Memory B cell (primary cell): Measurements from ENCODE around the gene DMXL1.
"Not testable (repeated sequence)": the region's sequence is repeated elsewhere in the genome, so short reads cannot be mapped to it uniquely, and the experiment has no call there.

Experiments used
- ATAC-seq: fragments of 150-1000 bp; cut with Tn5 transposase; 2 replicates; pipeline ENCODE4 v1.10.0; 2021; ENCODE audit warnings: low read depth, mild to moderate bottlenecking, moderate library complexity
- DNase-seq, 2 donors: peaks; one replicate each; pipeline ENCODE4 v3.0.0; 2022; ENCODE audit warnings: low spot score in 2 of 2
- H3K27ac Mint-ChIP-seq: one replicate; pipeline ENCODE4 v1.8.0; 2022; ENCODE audit warnings: mild to moderate bottlenecking, moderate library complexity, mixed read lengths
- H3K27me3 Mint-ChIP-seq: one replicate; pipeline ENCODE4 v1.8.0; 2022; ENCODE audit warnings: mixed read lengths
- H3K36me3 Mint-ChIP-seq: one replicate; pipeline ENCODE4 v1.8.0; 2022; ENCODE audit warnings: mild to moderate bottlenecking, mixed read lengths
- H3K4me1 Mint-ChIP-seq: one replicate; pipeline ENCODE4 v1.8.0; 2022; ENCODE audit warnings: mixed read lengths
- H3K4me3 Mint-ChIP-seq: one replicate; pipeline ENCODE4 v1.8.0; 2022; ENCODE audit warnings: mild to moderate bottlenecking, moderate library complexity, mixed read lengths
- H3K9me3 Mint-ChIP-seq: one replicate; pipeline ENCODE4 v1.8.0; 2022; ENCODE audit warnings: mixed read lengths

The DMXL1 gene

DNA sequence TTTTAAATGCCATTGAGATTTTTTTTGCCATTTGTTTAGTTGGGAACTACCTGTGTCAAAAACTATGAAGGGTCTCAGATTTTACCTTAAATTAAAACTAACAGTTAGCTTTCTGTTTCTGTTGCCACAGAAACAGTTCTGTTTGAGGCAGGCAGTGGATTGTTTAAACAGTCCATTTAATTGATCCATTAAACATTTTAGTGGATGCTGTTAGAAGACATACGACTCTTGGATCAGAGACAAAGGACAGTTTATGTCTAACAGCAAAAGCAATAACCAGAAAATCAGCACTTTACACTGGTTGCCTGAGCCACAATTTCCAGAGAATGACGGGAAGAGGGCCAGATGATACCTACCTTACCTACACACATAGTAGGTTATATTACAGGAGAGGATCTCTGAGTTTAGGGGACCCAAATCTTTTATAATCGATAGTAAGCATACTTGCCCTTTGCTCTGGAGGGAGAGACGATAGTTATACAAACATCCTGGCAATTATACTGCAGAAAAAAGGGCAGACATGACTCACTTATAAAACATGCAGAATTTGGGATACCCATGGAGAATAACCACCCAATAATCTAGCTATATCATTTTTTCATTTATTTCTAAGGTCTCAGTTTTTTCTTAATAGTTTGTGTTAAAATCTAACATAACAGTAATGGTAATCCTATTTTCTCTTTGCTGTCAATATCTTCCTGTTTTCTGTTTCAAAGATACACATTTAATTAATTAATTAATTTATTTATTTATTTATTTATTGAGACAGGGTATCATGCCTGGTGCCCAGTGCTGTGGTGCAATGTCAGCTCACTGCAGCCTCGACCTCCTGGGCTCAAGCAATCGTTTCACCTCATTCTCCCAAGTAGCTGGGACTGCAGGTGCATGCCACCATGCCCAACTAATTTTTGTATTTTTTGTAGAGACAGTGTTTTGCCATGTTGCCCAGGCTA lies 148.2 kb downstream of the DMXL1 start:
- Mint-ChIP-seq H3K36me3 (peaks cover 25% of the 10 kb centered on the region), H3K9me3 (no peaks in the 10 kb centered on the region), H3K4me3 (no peak overlapping the region), H3K27me3 (no peaks in the 10 kb centered on the region), H3K27ac (peak overlapping the region; percentile 76), H3K4me1 (peaks cover 12% of the 10 kb centered on the region)
- ATAC-seq (no peak), DNase-seq (no peak)

DNA sequence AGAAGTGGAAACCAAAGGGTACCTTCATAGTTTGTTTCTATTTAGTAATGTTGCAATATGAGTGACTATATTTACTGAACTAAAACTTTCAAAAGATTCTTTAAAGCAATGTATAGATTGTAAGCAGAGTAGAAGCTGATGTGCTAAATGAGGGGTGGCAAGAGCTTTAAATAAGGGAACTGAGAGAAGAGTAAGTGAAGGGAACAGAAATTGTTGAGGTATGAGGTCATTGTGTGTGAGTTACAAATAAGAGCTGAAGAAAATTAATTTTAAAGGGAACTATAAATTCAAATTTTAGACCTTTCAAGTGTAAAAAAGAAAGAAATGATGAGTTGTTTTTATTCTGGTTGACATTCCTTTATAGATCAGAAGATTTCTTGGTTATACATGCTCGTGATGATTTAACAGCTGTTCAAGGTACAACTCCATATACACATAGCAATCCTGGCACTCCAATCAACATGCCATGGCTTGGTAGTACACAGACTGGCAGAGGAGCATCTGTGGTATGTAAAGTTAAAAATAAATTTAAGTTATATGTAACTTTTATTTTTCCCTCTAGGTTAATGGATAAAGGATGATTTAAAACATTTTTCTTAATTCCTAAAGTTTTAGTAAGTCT lies 149.8 kb downstream of the DMXL1 start:
- peak; percentile 93 for ATAC-seq
- H3K4me3 Mint-ChIP-seq, result no peak overlapping the region

DNA sequence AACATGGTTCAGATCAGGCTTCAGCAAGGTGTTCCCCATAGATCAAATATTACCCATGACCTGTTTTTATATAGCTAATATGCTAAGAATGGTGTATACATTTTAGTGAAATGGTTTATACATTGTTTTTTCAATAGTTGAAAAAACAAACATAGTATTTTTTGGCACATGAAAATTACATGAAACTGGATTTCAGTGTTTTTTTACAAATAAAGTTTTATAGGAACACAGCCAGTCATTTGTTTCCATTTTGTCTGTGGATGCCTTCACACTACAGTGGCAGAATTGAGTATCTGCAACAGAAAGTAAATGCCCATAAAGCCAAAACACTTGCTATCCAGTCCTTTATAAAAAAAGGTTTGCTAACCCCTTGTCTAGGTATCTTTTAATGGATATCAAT lies 150.4 kb downstream of the DMXL1 start:
- Mint-ChIP-seq H3K36me3 (peaks cover 24% of the 10 kb centered on the region), H3K9me3 (no peaks in the 10 kb centered on the region), H3K27ac (no peak overlapping the region), H3K27me3 (no peaks in the 10 kb centered on the region), H3K4me1 (peaks cover 12% of the 10 kb centered on the region), H3K4me3 (no peak overlapping the region)
- ATAC-seq (no peak), DNase-seq (no peak)

More for the DNA sequence above, 149.8 kb downstream of the DMXL1 start:
- Mint-ChIP-seq H3K36me3 (peaks cover 24% of the 10 kb centered on the region), H3K27ac (peak overlapping the region; percentile 10), H3K27me3 (no peaks in the 10 kb centered on the region), H3K9me3 (no peaks in the 10 kb centered on the region), H3K4me1 (peaks cover 12% of the 10 kb centered on the region)
- peak in 1 of 2 donors; percentile 7 for DNase-seq

DNA sequence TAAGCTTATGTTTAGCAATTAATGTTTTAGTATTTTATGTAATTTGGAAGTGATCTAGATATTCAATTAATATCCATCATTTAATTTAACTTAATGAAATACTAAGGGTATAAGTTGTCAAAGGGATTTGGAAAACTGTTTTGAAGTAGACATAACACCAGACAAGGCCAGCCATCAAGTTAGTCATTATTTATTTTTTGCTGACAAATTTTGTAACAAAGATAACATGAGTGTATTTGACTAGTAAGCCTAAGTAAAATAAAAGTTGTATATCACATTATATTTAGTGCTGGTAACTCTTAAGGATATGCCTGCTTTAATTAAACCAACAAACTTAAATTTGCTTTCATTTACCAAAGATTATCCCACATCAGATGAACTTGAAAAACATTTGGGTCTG lies 159.1 kb downstream of the DMXL1 start:
- Mint-ChIP-seq H3K9me3 (no peaks in the 10 kb centered on the region), H3K27ac (no peak overlapping the region), H3K36me3 (peaks cover 12% of the 10 kb centered on the region), H3K4me3 (no peak overlapping the region), H3K4me1 (no peaks in the 10 kb centered on the region), H3K27me3 (no peaks in the 10 kb centered on the region)
- ATAC-seq, result no peak
- no peak for DNase-seq

DNA sequence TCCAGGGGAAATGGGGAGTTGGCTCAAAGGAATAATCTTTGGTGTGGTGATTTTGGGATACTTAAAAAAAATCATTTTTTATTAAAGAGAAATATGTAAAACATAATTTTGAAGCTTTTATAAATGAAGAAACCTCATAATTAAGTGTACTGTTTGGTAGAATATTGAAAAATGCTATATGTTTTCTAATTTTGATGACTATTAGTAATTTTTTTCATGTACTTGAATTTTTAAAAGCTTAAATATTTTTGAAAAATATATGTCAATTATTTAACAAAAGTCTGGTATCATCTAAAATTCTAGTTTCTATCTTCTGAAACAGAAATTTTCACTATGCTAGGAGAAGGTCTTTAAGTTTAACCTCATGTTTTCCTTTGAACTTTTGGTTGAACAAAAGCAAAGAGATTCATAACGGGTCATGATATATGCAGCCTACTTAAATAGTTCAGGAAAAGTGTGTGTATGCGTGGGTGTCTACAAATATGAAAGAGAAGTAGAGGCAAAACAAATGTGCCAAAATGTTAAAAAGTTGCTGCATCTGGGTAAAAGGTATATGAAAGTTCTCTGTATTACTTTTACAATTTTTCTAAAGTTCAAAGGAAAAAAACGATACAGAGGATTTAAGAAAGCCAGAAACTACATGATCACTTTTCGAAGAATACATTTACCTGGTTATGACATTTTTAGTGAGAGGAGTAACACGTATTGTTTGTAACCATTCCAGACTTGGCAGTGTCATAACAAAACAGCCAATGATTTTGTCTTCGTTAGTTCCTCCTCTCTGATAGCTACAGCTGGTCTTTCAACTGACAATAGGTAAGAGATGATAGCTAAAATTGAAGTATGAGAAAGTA lies 167.6 kb downstream of the DMXL1 start:
- no peaks in the 10 kb centered on the region for H3K27me3 Mint-ChIP-seq
- no peaks in the 10 kb centered on the region for H3K9me3 Mint-ChIP-seq
- H3K36me3 Mint-ChIP-seq, result peaks cover 17% of the 10 kb centered on the region
- H3K4me3 Mint-ChIP-seq, result no peak overlapping the region
- ATAC-seq, result no peak
- no peaks in the 10 kb centered on the region for H3K4me1 Mint-ChIP-seq
- no peak overlapping the region for H3K27ac Mint-ChIP-seq
- DNase-seq, result no peak

DNA sequence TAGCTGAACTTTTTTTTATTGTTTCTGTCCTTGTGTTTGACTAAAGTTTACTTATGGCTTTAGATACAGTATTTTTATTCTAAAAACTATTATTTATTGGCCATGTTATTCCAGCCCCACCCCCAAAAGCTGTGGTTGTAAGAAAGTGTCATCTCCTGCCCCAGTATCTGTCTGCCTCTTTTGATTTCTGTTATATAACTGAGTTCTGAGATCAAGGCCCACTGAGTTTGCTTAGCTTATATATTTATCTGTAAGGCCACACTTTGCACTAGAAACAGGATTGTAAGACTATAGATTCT lies 168.2 kb downstream of the DMXL1 start:
- no peak overlapping the region for H3K27ac Mint-ChIP-seq
- H3K9me3 Mint-ChIP-seq, result no peaks in the 10 kb centered on the region
- no peaks in the 10 kb centered on the region for H3K4me1 Mint-ChIP-seq
- H3K27me3 Mint-ChIP-seq, result no peaks in the 10 kb centered on the region
- ATAC-seq (no peak), DNase-seq (no peak)
- H3K4me3 Mint-ChIP-seq, result no peak overlapping the region
- H3K36me3 Mint-ChIP-seq, result peaks cover 16% of the 10 kb centered on the region

DNA sequence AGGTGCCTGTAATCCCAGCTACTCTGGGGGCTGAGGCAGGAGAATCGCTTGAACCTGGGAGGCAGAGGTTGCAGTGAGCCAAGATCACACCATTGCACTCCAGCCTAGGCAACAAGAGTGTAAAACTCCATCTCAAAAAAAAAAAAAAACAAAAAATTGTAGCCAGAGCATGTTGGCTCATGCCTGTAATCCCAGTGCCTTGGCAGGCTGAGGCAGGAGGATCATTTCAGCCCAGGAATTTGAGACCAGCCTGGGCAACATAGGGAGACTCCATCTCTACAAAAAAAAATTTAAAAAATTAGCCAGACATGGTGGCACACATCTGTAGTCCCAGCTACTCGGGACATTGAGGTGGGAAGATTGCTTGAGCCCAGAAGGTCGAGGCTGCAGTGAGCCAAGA lies 168.9 kb downstream of the DMXL1 start:
- H3K4me3 Mint-ChIP-seq, ATAC-seq, H3K27me3 Mint-ChIP-seq, DNase-seq, H3K27ac Mint-ChIP-seq, H3K4me1 Mint-ChIP-seq, H3K9me3 Mint-ChIP-seq: not testable (repeated sequence)
- H3K36me3 Mint-ChIP-seq, result peaks cover 12% of the 10 kb centered on the region

DNA sequence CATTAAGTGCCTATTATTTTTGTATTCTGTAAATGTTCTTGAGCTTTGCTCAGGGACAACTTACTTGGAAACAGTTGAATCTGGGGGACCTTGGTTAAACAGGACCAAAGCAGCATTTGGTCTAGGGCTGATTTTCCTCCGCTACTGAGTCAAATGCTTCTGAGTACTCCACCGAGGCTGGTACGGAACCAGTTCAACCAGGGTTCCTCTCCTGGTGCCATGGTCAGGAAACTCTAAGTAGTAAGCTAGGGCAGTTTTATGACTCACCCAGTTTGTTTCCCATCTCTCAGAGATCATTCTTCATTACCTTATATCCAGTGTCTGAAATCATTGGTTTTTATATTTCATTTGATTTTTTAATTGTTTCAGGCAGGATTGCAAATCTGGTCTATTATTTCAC lies 173.0 kb downstream of the DMXL1 start:
- Mint-ChIP-seq H3K9me3 (no peaks in the 10 kb centered on the region), H3K27ac (no peak overlapping the region), H3K27me3 (no peaks in the 10 kb centered on the region), H3K4me1 (no peaks in the 10 kb centered on the region), H3K4me3 (no peak overlapping the region), H3K36me3 (peaks cover 15% of the 10 kb centered on the region)
- DNase-seq, result no peak
- no peak for ATAC-seq

DNA sequence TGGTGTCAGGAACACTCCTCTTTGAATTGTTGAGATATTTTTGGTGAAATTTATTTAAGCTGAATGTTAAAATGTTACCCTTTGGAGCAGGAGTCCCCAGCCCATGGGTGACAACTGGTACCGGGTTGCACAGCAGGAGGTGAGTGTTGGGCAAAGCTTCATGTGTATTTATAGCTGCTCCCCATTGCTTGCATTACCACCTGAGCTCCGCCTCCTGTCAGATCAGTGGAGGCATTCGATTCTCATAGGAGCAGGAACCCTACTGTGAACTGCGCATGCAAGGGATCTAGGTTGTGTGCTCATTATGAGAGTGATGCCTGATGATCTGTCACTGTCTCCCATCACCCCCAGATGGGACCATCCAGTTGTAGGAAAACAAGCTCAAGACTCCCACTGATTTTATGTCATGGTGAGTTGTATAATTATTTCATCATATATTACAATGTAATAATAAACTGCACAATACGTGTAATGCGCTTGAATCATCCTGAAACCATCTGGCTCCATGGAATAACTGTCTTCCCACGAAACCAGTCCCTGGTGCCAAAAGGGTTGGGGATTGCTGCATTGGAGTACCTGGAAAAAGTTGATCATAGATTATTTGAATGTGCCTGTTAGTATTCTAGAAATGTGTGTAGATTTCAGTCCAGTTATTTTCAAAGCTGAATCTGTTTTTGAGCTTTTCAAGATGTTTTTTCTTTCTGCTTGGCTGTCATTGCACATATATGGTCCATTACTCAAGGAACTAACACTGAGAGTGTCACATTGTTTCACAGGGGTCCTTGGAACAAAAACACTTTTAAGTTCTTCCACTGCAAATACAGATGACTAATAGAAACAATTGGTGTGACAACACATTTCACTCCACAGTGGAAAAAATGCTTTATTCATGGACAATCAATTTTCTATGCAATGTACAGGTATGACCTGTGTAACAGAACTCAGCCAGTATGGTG lies 180.3 kb downstream of the DMXL1 start:
- Mint-ChIP-seq H3K27me3 (no peaks in the 10 kb centered on the region), H3K4me3 (no peak overlapping the region), H3K27ac (peak overlapping the region; percentile 11), H3K4me1 (peaks cover 3% of the 10 kb centered on the region), H3K36me3 (peaks cover 10% of the 10 kb centered on the region), H3K9me3 (peaks cover 11% of the 10 kb centered on the region)
- ATAC-seq, result no peak
- DNase-seq, result no peak

DNA sequence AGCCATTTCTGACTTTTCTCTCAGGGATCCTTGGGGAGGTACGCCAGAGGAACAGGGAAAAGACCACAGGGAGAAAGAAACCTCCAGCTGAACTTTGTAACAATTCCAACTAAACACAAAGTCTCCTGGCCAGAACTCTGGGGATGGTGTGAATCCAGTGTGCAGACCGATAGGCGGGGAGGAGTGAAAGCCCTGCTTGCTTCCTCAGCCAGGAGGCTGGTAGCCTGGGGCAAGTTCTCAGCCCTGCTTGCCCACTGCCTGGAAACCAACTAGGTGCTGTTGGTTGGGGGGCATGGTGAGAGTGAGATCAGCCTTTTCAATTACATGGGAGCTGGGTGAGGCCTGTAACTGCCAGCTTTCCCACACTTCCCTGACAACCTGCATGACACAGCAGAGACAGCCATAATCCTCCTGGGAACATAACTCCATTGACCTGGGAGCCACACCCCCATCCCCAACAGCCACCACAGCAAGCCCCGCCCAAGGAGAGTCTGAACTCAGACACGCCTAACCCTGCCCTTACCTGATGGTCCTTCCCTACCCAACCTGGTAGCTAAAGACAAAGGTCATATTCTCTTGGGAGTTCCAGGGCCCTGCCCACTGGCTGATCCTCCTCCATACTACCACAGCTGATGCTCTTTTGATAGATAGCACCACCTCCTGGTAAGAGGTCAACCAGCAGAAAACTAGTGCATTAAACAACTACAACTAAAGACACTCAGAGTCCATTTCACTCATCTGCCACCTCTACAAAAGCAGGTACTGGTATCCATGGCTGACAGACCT lies 184.9 kb downstream of the DMXL1 start:
- no peak for DNase-seq
- peak; percentile 41 for ATAC-seq
- Mint-ChIP-seq H3K27ac (peak overlapping the region; percentile 7), H3K4me1 (peaks cover 7% of the 10 kb centered on the region), H3K36me3 (peaks cover 16% of the 10 kb centered on the region), H3K4me3 (no peak overlapping the region), H3K9me3 (peaks cover 25% of the 10 kb centered on the region), H3K27me3 (no peaks in the 10 kb centered on the region)

DNA sequence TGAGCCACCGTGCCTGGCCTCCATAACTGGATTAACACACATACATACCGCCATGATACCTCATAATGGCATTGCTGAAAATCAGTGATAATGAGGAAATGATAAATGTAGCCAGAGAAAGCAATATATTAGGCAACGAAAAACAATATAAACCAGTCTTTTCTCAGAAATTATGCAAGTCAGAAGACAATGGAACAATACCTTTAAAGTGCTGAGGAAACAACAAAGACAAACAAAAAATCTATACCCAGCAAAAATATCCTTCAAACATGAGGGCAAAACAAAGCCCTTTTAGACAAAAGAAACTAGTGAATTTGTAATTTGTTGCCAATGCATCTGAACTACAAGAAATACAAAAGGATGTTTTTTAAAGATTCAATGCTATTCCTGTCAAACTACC lies 186.7 kb downstream of the DMXL1 start:
- DNase-seq, result no peak
- Mint-ChIP-seq H3K27me3 (no peaks in the 10 kb centered on the region), H3K27ac (no peak overlapping the region), H3K36me3 (peaks cover 16% of the 10 kb centered on the region), H3K9me3 (peaks cover 27% of the 10 kb centered on the region), H3K4me3 (no peak overlapping the region), H3K4me1 (peaks cover 7% of the 10 kb centered on the region)
- ATAC-seq, result no peak

DNA sequence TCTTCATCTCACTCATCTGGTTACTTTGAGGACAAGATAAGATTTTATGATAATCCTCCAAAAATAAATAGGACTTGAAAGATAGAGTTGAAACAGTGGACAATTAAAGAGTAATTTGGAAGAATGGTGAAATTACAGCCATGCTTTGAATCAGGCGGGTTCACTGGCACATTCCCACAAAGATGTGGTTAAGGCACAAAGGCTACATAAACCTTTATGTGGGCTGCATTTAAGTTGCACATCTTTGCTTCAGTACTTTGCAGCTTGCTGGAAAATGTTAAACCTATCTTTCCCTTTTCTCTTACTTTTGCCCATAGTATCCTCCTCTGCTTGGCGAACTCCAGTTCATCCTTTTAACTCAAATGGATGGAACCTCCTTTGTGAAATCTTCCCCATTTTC lies 192.8 kb downstream of the DMXL1 start:
- Mint-ChIP-seq H3K27me3 (no peaks in the 10 kb centered on the region), H3K4me3 (no peak overlapping the region), H3K27ac (no peak overlapping the region), H3K4me1 (peaks cover 10% of the 10 kb centered on the region), H3K9me3 (peaks cover 12% of the 10 kb centered on the region), H3K36me3 (peaks cover 11% of the 10 kb centered on the region)
- ATAC-seq (no peak), DNase-seq (no peak)

DNA sequence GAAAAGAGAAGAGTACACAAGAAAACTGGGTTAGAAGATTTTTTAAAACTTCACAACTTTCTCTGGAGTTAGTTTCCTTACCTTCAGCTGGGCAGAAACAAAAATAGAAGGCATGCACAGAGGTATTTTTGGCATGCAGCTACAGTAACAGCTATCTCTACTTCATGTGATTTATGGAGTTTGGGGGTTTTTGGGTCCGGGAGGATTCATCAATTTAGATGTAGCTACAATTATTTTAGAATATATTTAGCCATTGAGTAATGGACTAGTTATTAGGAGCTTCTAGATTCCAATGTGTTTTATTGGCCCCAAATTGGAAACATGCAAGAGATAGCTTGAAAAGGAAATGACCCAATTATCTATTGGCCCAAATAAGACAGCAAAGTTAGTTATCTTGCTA lies 193.3 kb downstream of the DMXL1 start:
- peaks cover 11% of the 10 kb centered on the region for H3K9me3 Mint-ChIP-seq
- no peak overlapping the region for H3K27ac Mint-ChIP-seq
- DNase-seq (no peak), ATAC-seq (no peak)
- H3K27me3 Mint-ChIP-seq, result no peaks in the 10 kb centered on the region
- H3K36me3 Mint-ChIP-seq, result peaks cover 13% of the 10 kb centered on the region
- no peak overlapping the region for H3K4me3 Mint-ChIP-seq
- H3K4me1 Mint-ChIP-seq, result peaks cover 12% of the 10 kb centered on the region
